Activated naive CD8-positive, alpha-beta T cell treated with anti-CD3 and anti-CD28 coated beads, Interleukin-2, amount 10 ng/mL, durations not matched to agents 7 days and 5 days (primary cell): ENCODE data around the gene SLC13A2. TPM values are rescaled to one million over a fixed set of nuclear protein-coding genes. Genes with fewer than 3 reads are reported as not detected.
A peak's percentile ranks its signal among the peaks of the same experiment; 100 is the strongest.

Experiments
- ATAC-seq: fragments of 150-1000 bp; cut with Tn5 transposase; one replicate; pipeline ENCODE4 v1.10.0; 2021; ENCODE audit warnings: low read depth, moderate library complexity
- POLR2A ChIA-PET: fragments of 350-600 bp; sonication (Branson Sonifier 250); formaldehyde crosslinking; loops from one replicate; lab custom pipeline; 2021; ENCODE audit warnings: antibody characterized with exemption; lab: Charles Lee
- DNase-seq: peaks from one replicate; pipeline ENCODE4 v3.0.0; 2021
- H3K27ac Mint-ChIP-seq: one replicate; pipeline ENCODE4 v1.8.0; 2022; ENCODE audit warnings: mild to moderate bottlenecking, mixed read lengths
- H3K27me3 Mint-ChIP-seq: one replicate; pipeline ENCODE4 v1.8.0; 2022; ENCODE audit warnings: mild to moderate bottlenecking, moderate library complexity, mixed read lengths
- H3K36me3 Mint-ChIP-seq: one replicate; pipeline ENCODE4 v1.8.0; 2021; ENCODE audit warnings: mild to moderate bottlenecking, mixed read lengths
- H3K4me1 Mint-ChIP-seq: one replicate; pipeline ENCODE4 v1.8.0; 2021; ENCODE audit warnings: mixed read lengths
- H3K4me3 Mint-ChIP-seq: one replicate; pipeline ENCODE4 v1.8.0; 2022; ENCODE audit warnings: mild to moderate bottlenecking, moderate library complexity, mixed read lengths
- H3K9me3 Mint-ChIP-seq: one replicate; pipeline ENCODE4 v1.8.0; 2021; ENCODE audit warnings: mixed read lengths
- total RNA-seq, 2 experiments: library from RNA; stranded (reverse); gene quantifications; one replicate each; pipeline ENCODE4 v1.2.3, GENCODE V29; 2021

Gene SLC13A2
- total RNA-seq, 2 experiments from 2014 or later: not detected

DNA sequence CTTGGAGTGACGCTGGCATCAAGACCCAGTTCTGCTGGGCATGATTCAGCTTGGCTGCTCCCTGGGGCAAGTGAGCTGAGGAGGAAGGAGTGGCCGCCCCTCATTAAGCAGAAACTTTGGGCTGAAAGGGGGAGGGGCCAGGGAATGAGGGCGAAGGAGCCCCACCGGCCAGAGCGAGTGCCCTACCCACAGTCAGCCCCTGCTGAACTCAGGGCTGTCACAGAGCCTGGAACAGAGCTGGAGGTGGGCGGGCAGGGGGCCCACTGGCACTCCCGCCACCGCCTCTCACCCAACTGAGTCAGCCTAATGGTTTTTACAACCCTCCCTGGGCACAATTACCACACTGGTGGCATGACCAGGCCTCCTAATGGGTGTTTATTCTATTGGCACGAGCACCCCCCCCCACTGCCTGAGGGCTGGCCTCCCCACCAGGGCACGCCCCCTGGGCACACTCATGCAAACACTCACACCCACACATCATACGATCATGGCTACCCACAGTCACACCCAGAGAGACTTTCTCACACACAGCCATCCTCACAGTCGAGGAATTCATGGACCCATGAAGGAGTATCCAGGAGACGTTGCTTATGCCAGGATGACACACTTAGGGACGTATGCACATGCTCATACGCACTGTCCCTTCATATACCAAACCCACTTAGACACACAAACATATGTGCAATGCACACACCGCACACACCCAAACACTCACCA lies 59.8 kb downstream of the SLC13A2 start:
- Mint-ChIP-seq H3K27me3 (no peaks in the 10 kb centered on the region), H3K27ac (no peak overlapping the region), H3K36me3 (no peaks in the 10 kb centered on the region), H3K9me3 (no peaks in the 10 kb centered on the region), H3K4me1 (no peaks in the 10 kb centered on the region), H3K4me3 (no peak overlapping the region)
- ATAC-seq (no peak), DNase-seq (no peak)
- POLR2A ChIA-PET: no interaction called here

DNA sequence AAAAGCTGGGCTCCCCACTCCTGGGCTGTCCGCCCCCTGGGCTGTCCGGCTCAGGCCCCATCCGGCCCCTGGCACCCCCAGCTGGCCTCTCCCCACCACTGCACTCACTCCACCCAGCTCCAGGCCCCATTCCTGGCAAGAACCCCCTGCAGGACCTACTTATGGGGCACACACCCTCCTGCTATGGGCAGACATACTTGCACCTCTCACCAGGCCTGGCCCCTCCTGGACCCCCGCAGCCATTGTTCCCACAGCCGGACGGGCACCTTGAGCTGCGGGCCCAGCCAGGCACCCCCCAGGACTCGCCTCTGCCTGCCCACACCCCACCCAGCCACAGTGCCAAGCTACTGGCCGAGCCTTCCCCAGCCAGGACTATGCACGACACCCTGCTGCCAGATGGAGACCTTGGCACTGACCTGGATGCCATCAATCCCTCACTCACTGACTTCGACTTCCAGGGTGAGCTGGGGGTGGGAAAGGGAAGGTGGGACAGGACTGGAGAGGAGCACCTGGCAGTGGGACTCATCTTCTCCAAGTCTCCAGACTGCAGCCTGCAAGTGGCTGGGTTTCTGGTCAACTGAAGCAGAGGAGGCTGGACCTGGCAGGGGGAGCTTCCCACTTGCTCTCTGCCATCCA lies 61.4 kb downstream of the SLC13A2 start:
- Mint-ChIP-seq H3K27ac (no peak overlapping the region), H3K4me1 (no peaks in the 10 kb centered on the region), H3K4me3 (no peak overlapping the region), H3K27me3 (no peaks in the 10 kb centered on the region), H3K9me3 (no peaks in the 10 kb centered on the region), H3K36me3 (no peaks in the 10 kb centered on the region)
- DNase-seq (no peak), ATAC-seq (no peak)
- POLR2A ChIA-PET: no interaction called here

DNA sequence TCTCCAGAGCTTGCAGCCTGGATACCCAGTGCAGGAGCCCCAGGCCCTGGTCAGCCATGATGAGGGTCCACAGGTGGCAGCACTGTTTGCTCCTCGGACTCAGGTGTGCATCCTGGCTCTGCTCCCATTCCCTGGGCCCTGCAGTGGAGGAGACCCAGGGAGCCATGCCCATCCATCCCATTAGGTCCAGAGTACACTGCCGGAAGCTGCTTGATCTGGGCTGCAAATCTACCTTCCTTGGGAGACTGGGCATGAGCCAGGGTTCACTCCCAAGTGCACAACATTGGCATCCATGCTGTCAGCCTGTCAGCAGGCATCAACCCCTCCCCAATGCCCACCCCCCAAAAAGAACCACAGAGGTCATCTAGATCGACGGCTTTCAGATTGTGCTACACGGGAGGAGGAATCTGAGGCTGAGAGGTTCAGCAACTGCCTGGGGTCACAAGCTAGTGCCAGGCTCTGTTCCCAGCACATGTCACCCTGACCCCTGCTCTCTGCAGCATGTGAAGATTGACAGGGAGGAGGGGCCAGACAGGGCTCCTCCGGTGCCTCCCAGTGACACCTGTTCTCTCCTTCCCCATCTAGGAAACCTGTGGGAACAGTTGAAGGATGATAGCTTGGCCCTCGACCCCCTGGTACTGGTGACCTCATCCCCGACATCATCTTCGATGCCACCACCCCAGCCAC lies 63.2 kb downstream of the SLC13A2 start:
- Mint-ChIP-seq H3K9me3 (no peaks in the 10 kb centered on the region), H3K36me3 (no peaks in the 10 kb centered on the region), H3K27ac (no peak overlapping the region), H3K4me3 (no peak overlapping the region), H3K27me3 (no peaks in the 10 kb centered on the region), H3K4me1 (peaks cover 1% of the 10 kb centered on the region)
- no peak for ATAC-seq
- no peak for DNase-seq
- POLR2A ChIA-PET: no interaction called here

DNA sequence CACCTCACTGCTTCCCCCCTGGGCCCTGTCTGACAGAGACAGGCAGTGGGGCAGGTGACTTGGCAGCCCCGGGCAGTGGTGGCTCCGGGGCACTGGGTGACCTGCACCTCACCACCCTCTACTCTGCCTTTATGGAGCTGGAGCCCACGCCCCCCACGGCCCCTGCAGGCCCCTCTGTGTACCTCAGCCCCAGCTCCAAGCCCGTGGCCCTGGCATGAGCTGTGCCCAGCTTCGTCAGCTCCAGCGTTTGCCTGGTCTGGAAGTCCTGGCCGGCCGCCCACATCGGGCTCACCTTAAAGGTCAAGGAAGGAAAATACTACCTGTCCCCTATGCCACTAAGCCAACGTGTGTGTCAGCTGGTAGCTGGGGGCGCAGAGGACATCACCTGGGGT lies 63.8 kb downstream of the SLC13A2 start:
- Mint-ChIP-seq H3K27ac (no peak overlapping the region), H3K4me3 (no peak overlapping the region), H3K9me3 (no peaks in the 10 kb centered on the region), H3K4me1 (peaks cover 1% of the 10 kb centered on the region), H3K36me3 (no peaks in the 10 kb centered on the region), H3K27me3 (no peaks in the 10 kb centered on the region)
- POLR2A ChIA-PET: no interaction called here
- ATAC-seq: no peak
- no peak for DNase-seq

DNA sequence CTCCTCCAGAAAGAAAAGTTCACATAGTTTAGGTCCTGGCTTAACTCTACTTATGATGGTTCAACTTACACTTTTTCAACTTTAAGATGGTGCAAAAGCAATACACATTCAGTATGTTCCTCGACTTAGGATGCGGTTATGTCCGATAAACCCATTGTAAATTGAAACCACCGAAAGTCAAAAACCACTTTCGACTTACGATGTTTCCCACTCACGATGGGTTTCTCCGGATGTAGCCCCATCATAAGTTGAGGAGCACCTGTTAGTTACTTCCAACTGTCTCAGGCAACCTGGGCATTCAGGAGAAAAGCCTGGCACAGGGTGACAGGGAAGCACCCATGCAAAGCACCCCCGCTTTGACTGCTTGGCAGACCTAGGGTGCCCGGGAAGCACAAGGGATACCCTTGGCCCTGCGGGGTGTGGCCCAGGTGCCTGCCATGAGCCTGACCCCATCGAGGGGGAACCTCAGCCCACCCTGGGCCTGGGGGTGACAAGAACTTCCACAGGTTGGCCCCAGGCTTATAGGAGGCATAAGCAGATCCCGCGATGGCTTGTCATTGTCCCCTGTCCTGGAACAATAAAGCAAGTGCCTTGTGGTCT lies 65.0 kb downstream of the SLC13A2 start:
- ATAC-seq: no peak
- no peak for DNase-seq
- peaks cover 1% of the 10 kb centered on the region for H3K4me1 Mint-ChIP-seq
- POLR2A ChIA-PET: no interaction called here
- H3K27ac Mint-ChIP-seq: no peak overlapping the region
- no peak overlapping the region for H3K4me3 Mint-ChIP-seq
- H3K27me3 Mint-ChIP-seq: no peaks in the 10 kb centered on the region
- no peaks in the 10 kb centered on the region for H3K9me3 Mint-ChIP-seq
- H3K36me3 Mint-ChIP-seq: no peaks in the 10 kb centered on the region

DNA sequence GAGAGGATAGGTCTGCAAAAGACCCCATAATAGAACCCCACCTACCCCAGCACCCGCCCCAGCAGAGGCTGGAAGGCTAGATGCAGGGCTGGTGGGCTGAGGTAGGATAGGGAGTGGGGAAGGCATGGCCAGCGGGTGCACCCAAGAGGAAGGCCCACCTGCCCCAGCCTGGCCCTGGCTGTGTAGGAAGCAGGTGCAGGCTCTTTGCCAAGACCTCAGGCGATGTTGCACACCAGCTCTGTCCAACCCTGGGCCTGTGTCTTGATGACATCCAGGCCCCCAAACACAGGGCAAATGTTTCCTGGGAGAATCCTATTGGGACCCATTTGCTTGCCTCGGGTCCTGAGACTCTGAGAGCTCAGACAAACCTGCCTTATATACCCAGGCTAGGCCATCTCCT lies 66.8 kb downstream of the SLC13A2 start:
- Mint-ChIP-seq H3K27me3 (no peaks in the 10 kb centered on the region), H3K9me3 (no peaks in the 10 kb centered on the region), H3K27ac (no peak overlapping the region), H3K4me1 (peaks cover 3% of the 10 kb centered on the region), H3K4me3 (no peak overlapping the region), H3K36me3 (no peaks in the 10 kb centered on the region)
- no peak for DNase-seq
- ATAC-seq: peak; percentile 11
- POLR2A ChIA-PET: no interaction called here

DNA sequence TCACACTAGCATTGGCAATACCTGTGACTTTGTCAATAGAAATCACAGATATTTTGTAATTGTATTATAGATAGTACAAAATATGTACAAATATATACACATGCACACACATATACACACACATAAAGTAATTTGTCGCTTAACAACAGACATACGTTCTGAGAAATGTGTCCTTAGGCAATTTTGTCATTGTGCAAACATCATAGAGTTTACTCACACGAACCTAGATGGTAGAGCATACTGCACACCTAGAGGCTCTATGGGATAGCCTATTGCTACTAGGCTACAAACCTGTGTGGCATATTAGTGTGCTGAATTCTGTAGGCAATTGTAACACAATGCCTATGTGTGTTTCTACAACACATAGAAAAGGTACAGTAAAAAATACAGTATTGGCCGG lies 68.0 kb downstream of the SLC13A2 start:
- ATAC-seq (no peak), DNase-seq (no peak)
- Mint-ChIP-seq H3K27me3 (no peaks in the 10 kb centered on the region), H3K27ac (no peak overlapping the region), H3K4me1 (peaks cover 3% of the 10 kb centered on the region), H3K36me3 (no peaks in the 10 kb centered on the region), H3K9me3 (no peaks in the 10 kb centered on the region), H3K4me3 (no peak overlapping the region)
- POLR2A ChIA-PET: no interaction called here

DNA sequence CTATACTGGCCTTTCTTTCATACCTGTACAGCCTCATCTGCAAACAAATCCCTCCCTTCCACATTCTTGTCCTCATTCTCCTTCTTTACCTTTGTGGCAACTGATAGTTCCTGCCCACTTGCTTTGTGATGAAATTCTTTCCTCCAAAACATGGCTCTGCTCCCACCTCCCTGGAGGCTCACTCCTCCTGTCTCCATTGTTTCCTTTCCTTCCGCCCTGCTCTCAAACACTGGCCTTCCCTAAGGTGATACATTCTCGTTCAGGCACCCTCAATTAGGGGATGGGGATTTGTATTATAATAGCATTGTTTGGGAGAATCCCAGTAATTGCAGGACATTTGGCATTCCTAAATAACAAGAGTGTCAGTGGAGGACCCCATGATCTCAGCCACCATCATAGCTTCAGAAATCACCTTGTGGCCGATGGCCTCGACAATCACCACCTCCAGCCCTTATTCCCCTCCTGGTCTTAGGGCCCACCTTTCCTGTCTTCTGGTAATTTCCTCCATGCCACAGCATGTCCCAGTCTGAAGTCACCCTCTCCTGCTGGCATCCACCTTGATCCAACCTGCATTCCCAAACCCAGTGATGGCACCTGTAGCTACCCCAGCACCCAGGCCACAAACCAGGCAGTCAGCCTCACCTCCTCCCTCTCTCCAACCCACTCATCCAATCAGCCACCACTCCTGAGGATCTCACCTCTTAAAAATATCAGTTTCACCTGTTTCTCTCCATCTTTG lies 71.1 kb downstream of the SLC13A2 start:
- POLR2A ChIA-PET: no interaction called here
- ATAC-seq: no peak
- H3K9me3 Mint-ChIP-seq: no peaks in the 10 kb centered on the region
- no peaks in the 10 kb centered on the region for H3K27me3 Mint-ChIP-seq
- no peak overlapping the region for H3K4me3 Mint-ChIP-seq
- H3K27ac Mint-ChIP-seq: no peak overlapping the region
- H3K36me3 Mint-ChIP-seq: no peaks in the 10 kb centered on the region
- peaks cover 21% of the 10 kb centered on the region for H3K4me1 Mint-ChIP-seq
- no peak for DNase-seq

DNA sequence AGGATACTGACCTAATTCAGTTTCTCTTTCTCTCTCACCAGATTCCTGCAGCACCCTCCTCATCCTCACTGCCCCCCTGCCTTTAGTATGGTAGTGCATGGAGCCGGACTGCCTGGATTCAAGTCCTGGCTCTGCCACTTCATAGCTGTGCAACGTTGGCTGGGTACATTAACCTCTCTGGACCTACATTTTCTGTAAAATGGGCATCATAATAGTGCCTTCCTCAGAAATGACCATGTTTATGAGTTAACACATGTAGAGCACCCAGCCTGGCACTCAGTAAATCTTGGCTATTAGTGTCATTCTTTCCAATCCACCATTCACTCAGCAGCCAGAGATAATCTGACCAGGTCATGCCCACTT lies 71.7 kb downstream of the SLC13A2 start:
- Mint-ChIP-seq H3K4me1 (peaks cover 27% of the 10 kb centered on the region), H3K36me3 (no peaks in the 10 kb centered on the region), H3K27ac (no peak overlapping the region), H3K9me3 (no peaks in the 10 kb centered on the region), H3K27me3 (no peaks in the 10 kb centered on the region), H3K4me3 (no peak overlapping the region)
- DNase-seq: no peak
- POLR2A ChIA-PET: no interaction called here
- ATAC-seq: no peak

DNA sequence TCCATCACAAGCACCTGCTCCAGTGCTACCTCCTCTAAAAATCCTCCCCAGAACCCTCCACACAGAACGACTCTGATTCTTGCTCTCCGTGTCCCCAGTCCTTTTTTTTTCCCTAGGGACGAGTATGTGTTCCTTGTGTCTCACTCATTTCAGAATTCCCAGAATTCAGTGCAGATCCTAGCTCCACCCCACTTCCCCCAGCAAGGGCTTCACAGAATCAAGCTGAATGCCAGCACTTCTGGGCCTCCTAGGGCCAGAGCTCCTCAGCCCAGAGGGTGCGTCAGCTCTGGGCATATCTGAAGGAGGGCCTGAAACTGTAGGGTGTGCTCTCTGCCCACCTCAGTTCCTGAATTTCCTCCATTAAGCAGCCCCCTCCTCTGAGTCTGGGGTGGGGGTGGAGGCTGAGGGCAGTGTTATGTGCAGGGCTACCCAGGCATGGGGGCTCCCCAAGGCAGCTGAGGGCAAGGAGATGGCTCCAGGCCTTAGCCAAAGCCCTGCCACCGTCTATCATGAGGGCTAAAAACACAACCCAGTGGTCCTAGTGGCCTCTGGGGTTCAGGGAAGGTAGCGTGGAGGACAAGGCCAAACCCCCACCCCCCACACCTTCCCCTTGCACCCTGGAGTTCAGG lies 72.5 kb downstream of the SLC13A2 start:
- no peaks in the 10 kb centered on the region for H3K9me3 Mint-ChIP-seq
- peak overlapping the region; percentile 27 for H3K27ac Mint-ChIP-seq
- no peaks in the 10 kb centered on the region for H3K27me3 Mint-ChIP-seq
- no peak for DNase-seq
- POLR2A ChIA-PET: interaction anchor here (1.1 to 2.1 kb wide), 2 partner anchors 26 to 210 kb away, joined by 3 to 6 read pairs; partner anchors contain the start of genes IFT20, PIGS and TNFAIP1
- H3K4me1 Mint-ChIP-seq: peaks cover 33% of the 10 kb centered on the region
- H3K36me3 Mint-ChIP-seq: no peaks in the 10 kb centered on the region
- H3K4me3 Mint-ChIP-seq: no peak overlapping the region
- no peak for ATAC-seq

DNA sequence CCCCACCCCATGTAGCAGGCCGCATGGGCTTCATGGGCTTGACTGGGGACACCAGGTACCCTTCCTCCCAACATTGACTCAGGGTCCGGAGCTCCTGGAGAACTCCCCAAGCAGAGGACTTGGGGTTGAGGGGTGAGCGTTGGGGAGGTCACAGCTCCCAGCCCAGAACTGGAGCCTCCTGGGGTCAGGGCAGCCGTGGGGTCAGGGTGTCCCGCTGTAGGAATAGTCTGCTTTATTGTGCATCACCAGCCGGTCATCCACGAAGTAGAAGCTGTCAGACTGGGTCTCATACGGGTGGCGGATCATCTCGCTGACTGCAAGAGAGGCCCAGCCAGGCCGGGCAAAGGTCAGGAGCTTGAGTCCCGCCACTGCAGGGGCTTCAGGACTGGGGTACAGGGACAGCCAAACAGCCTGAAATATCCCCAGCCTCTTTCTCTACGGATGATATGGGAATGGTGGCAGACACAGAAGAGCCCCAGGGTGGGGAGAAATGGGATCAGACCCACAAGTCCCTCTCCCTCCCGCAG lies 73.7 kb downstream of the SLC13A2 start:
- Mint-ChIP-seq H3K4me1 (peaks cover 43% of the 10 kb centered on the region), H3K27me3 (no peaks in the 10 kb centered on the region), H3K27ac (peak overlapping the region; percentile 92), H3K4me3 (peak overlapping the region; percentile 46), H3K36me3 (peaks cover 2% of the 10 kb centered on the region), H3K9me3 (no peaks in the 10 kb centered on the region)
- ATAC-seq (no peak), DNase-seq (no peak)
- POLR2A ChIA-PET: interaction anchor here (0.5 to 2.1 kb wide), 4 partner anchors 24 to 745 kb away, joined by 3 to 6 read pairs (median 3); partner anchors contain the start of genes IFT20, PIGS and TNFAIP1
